Memory B cell (primary cell): Measurements from ENCODE around the gene MDFIC.

Experiments used
- ATAC-seq: fragments of 150-1000 bp; cut with Tn5 transposase; 2 replicates; pipeline ENCODE4 v1.10.0; 2021; ENCODE audit warnings: low read depth, mild to moderate bottlenecking, moderate library complexity
- DNase-seq, 2 donors: peaks; one replicate each; pipeline ENCODE4 v3.0.0; 2022; ENCODE audit warnings: low spot score in 2 of 2
- H3K27ac Mint-ChIP-seq: one replicate; pipeline ENCODE4 v1.8.0; 2022; ENCODE audit warnings: mild to moderate bottlenecking, moderate library complexity, mixed read lengths
- H3K27me3 Mint-ChIP-seq: one replicate; pipeline ENCODE4 v1.8.0; 2022; ENCODE audit warnings: mixed read lengths
- H3K36me3 Mint-ChIP-seq: one replicate; pipeline ENCODE4 v1.8.0; 2022; ENCODE audit warnings: mild to moderate bottlenecking, mixed read lengths
- H3K4me1 Mint-ChIP-seq: one replicate; pipeline ENCODE4 v1.8.0; 2022; ENCODE audit warnings: mixed read lengths
- H3K4me3 Mint-ChIP-seq: one replicate; pipeline ENCODE4 v1.8.0; 2022; ENCODE audit warnings: mild to moderate bottlenecking, moderate library complexity, mixed read lengths
- H3K9me3 Mint-ChIP-seq: one replicate; pipeline ENCODE4 v1.8.0; 2022; ENCODE audit warnings: mixed read lengths

Gene MDFIC

DNA sequence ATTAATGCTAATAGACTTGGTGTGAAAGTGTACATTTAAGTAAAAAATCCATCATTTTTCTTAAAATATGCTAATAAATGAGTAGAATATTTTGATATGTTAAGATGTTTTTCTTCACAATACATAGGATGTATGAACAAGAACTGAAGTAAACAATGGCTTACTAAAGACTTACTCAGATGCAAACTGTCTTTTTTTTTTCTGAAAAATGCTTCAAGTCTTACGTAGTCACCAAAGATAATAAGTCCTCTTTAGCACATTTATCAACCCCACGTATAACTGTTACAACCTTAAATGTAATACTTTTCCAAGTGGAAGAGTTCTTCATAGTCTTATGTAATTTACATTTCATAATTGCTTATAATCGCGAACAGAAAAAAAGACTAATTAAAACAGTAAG lies 54.8 kb downstream of the MDFIC start:
- H3K4me1 Mint-ChIP-seq, result peaks cover 49% of the 10 kb centered on the region
- no peak overlapping the region for H3K27ac Mint-ChIP-seq
- ATAC-seq, result no peak
- no peak for DNase-seq
- peaks cover 15% of the 10 kb centered on the region for H3K36me3 Mint-ChIP-seq
- H3K27me3 Mint-ChIP-seq, result no peaks in the 10 kb centered on the region
- no peak overlapping the region for H3K4me3 Mint-ChIP-seq
- H3K9me3 Mint-ChIP-seq, result no peaks in the 10 kb centered on the region

DNA sequence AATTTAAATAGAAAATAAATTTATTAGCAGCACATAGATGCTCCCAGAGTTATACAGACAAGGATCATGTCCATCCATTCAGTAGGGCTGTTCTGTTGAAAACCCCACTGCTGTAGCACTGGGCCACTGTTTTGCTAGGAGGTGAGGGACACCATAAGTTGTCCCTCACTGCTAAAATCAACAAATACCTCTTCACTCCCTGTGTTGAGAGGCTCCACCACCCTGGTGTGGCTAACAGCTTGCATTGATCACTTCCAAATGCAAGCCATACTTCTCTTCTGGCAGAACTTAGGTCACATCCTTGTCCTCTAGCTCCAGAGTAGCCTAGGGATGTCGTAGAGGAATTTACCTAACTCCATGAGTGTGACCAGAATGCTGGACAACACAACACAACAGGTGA lies 55.4 kb downstream of the MDFIC start:
- H3K9me3 Mint-ChIP-seq, result no peaks in the 10 kb centered on the region
- peaks cover 18% of the 10 kb centered on the region for H3K36me3 Mint-ChIP-seq
- H3K27ac Mint-ChIP-seq, result no peak overlapping the region
- H3K27me3 Mint-ChIP-seq, result no peaks in the 10 kb centered on the region
- H3K4me3 Mint-ChIP-seq, result no peak overlapping the region
- H3K4me1 Mint-ChIP-seq, result peaks cover 44% of the 10 kb centered on the region
- ATAC-seq (no peak), DNase-seq (no peak)

DNA sequence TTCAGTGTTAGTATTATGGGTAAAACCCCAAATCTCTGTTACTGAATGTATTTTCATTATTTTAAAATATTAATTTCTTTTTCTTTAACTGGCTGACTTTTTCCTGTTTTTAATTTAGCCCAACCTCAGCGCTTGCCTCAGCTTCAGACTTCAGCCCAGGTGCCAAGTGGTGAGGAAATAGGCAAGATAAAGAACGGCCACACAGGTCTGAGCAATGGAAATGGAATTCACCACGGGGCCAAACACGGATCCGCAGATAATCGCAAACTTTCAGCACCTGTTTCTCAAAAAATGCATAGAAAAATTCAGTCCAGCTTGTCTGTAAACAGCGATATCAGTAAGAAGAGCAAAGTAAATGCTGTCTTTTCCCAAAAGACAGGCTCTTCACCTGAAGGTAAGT lies 57.5 kb downstream of the MDFIC start:
- Mint-ChIP-seq H3K27me3 (no peaks in the 10 kb centered on the region), H3K27ac (peak overlapping the region; percentile 41), H3K4me1 (peaks cover 32% of the 10 kb centered on the region), H3K36me3 (peaks cover 24% of the 10 kb centered on the region), H3K4me3 (no peak overlapping the region), H3K9me3 (no peaks in the 10 kb centered on the region)
- DNase-seq (no peak), ATAC-seq (no peak)

DNA sequence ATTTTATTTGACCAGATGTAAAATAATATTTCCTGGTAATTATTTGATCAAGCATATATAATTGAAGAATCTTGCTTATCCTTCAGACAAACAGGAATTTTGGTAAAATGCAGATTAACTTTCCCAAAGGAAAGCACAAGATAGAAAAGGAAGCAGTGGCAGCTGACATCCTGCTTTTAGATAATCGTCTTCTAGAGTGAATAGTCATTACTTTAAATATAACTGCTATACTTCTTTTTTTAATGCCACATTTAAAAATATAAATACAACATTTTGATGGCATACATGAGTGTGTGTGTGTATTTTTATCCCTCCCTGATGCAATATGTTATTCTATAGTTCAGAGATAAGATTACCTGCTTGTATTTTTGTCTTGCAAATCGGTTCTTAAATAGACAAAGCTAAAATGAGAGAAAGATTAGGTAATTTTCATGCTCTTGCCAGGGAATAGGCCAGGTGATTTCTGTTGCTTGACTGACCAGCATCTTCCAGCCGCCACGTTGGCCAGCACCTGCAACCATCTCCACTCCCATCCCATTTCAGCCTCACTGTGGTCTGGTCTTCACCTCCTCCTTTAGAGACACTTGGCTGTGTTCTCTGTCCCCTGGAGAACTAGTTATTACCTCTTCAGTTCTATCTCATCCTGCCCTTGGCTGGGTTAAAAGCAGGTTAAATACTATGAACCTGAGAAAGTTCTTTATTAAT lies 58.1 kb downstream of the MDFIC start:
- Mint-ChIP-seq H3K27ac (peak overlapping the region; percentile 48), H3K27me3 (no peaks in the 10 kb centered on the region), H3K4me1 (peaks cover 30% of the 10 kb centered on the region), H3K36me3 (peaks cover 24% of the 10 kb centered on the region), H3K4me3 (no peak overlapping the region), H3K9me3 (no peaks in the 10 kb centered on the region)
- DNase-seq (no peak), ATAC-seq (no peak)

DNA sequence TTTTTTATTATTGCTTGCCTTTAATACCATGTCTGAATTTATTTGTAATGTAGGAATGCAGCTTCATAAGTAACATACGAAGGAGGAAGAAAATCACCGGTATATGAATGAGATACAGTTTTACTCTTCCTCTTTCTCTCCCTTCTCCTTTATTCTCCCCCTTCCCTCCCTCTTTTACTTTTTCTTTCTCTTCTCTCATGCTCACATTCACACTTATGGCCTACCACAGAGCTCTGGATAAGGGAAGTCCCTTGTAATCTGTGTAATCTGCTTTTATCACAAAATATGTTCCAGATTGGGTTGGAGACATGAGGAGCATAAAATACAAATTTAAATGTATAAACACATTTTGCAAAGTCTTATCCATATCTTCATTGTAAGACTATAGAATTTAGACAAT lies 59.4 kb downstream of the MDFIC start:
- Mint-ChIP-seq H3K9me3 (no peaks in the 10 kb centered on the region), H3K4me1 (peaks cover 26% of the 10 kb centered on the region), H3K27me3 (no peaks in the 10 kb centered on the region), H3K27ac (peak overlapping the region; percentile 21), H3K4me3 (no peak overlapping the region), H3K36me3 (peaks cover 29% of the 10 kb centered on the region)
- DNase-seq, result no peak
- no peak for ATAC-seq

DNA sequence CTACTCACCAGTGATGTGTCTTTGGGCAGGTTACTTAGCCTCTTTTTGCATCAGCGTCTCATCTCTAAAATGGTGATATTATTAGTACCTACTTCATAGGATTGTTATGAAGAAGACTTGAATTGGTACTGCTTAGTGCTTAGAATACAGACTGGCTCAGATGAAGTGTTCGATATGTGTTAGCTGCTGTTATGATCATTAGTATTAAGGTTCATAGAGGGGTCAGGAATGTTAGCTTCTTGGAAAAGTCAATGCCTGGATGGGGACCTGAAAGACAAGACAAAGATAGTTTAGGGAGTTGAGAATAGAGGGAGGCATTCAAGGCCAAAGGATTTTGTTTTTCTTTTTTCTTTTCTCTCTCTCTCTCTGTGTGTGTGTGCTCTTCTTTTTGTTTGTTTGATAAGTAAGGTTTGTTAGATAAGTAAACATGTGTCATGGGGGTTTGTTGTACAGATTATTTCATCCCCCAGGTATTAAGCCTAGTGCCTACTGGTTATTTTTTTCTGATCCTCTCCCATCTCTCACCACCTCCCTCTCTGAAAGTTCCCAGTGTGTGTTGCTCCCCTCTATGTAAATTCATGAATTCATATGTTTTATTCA lies 63.3 kb downstream of the MDFIC start:
- peaks cover 21% of the 10 kb centered on the region for H3K4me1 Mint-ChIP-seq
- H3K9me3 Mint-ChIP-seq, result no peaks in the 10 kb centered on the region
- ATAC-seq (no peak), DNase-seq (no peak)
- no peak overlapping the region for H3K4me3 Mint-ChIP-seq
- H3K27ac Mint-ChIP-seq, result peak overlapping the region; percentile 31
- no peaks in the 10 kb centered on the region for H3K27me3 Mint-ChIP-seq
- H3K36me3 Mint-ChIP-seq, result peaks cover 31% of the 10 kb centered on the region

DNA sequence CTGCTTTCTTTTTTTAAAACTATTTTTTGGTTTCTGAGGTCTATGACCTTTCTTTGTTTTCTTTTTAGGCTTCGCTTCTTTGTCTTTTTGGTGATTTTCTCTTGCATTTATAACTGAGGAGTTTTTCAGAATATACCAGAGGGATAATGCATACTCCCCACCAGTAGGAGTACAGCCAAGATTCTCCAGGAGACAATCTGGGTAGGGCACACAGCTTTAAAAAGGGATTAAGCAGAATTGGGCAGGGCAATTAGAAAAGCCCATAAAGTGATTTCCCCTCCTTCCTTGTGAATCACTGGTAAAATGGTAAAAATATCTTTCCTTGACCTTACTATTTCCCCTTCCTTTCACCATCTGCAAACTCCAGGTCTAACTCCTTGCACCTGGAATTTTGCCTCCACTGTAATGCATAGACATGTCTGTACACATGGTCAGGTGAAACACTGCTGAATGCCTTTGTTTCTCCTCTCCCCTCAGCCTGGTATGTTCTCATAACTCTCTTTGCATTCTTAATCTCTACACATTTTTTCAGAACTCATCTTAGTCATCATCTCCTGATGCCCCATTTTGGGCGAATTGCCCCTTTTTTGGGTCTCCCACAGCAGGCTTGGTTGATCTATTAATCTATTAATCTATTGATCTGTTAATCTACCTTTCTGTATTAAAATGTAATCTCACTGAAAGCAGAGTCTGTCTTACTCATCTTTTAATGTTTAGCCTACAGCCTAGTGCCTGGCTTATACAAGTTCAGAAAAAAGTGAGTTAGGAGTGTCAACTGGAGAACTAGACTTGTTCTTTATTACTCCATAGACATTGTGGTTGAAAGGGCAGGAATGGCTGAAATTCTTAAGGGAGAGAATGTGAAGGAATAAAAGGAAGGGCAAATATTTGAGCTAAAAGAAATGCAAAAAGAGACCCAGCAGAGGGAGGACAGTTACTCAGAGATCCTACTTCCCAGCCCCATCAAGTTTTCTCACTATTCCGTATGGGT lies 64.6 kb downstream of the MDFIC start:
- H3K9me3 Mint-ChIP-seq, result peaks cover 2% of the 10 kb centered on the region
- DNase-seq, result no peak
- H3K27me3 Mint-ChIP-seq, result no peaks in the 10 kb centered on the region
- H3K4me1 Mint-ChIP-seq, result peaks cover 11% of the 10 kb centered on the region
- peak overlapping the region; percentile 60 for H3K27ac Mint-ChIP-seq
- H3K36me3 Mint-ChIP-seq, result peaks cover 25% of the 10 kb centered on the region
- no peak overlapping the region for H3K4me3 Mint-ChIP-seq
- ATAC-seq, result no peak

DNA sequence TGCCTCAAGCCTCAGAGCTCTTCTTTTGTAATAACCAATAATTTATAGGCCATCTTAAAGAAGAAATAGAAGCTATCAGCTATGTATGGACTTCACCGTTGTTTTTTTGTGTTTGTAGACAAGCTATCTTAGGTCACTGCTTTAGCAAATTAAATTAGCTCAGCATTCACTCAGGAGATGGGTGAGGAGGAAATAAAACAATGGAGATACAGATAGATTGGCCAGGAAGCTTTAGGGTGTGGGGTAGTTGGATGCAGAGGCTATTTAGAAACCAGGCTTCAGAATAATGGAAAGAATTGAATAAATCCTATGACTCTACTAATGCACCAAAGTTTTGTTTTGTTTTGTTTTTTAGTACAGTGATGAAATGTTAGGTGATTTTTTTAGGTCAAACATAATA lies 66.1 kb downstream of the MDFIC start:
- no peaks in the 10 kb centered on the region for H3K27me3 Mint-ChIP-seq

DNA sequence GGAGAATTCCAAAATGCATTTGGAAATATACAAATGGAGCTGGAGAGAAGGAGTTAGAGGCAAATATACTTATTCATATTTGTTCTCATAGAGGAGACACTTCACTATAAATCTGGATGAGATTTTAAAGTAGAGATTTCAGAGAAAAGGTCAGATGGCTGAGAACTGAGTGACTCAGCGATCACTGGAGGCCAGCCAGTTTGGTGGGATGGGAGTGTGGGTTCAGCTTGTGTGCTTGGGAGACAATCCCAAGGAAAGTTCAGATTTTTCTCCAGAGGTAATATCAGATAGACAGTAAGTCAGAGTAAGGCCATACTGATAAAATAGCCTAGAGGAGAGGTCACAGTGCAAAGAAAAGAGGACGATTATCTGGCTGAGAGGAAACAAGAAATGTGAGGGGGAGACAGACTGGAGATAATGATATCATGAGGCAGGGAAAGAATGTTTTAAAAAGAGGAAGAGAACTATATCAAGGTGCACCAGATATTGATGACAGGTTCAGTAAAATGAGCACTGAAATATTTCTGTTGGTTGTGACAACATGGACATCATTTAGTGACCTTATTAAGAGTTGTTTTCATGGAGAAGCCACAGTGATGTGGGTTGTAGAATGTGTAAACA lies 67.0 kb downstream of the MDFIC start:
- Mint-ChIP-seq H3K27ac (no peak overlapping the region), H3K27me3 (no peaks in the 10 kb centered on the region), H3K4me1 (peaks cover 20% of the 10 kb centered on the region), H3K4me3 (no peak overlapping the region), H3K36me3 (peaks cover 24% of the 10 kb centered on the region), H3K9me3 (peaks cover 2% of the 10 kb centered on the region)
- ATAC-seq (no peak), DNase-seq (no peak)

More for the DNA sequence above, 66.1 kb downstream of the MDFIC start:
- H3K4me3 Mint-ChIP-seq, result no peak overlapping the region
- no peak for ATAC-seq
- peaks cover 18% of the 10 kb centered on the region for H3K36me3 Mint-ChIP-seq
- no peak for DNase-seq
- no peak overlapping the region for H3K27ac Mint-ChIP-seq
- peaks cover 13% of the 10 kb centered on the region for H3K4me1 Mint-ChIP-seq
- H3K9me3 Mint-ChIP-seq, result peaks cover 2% of the 10 kb centered on the region

DNA sequence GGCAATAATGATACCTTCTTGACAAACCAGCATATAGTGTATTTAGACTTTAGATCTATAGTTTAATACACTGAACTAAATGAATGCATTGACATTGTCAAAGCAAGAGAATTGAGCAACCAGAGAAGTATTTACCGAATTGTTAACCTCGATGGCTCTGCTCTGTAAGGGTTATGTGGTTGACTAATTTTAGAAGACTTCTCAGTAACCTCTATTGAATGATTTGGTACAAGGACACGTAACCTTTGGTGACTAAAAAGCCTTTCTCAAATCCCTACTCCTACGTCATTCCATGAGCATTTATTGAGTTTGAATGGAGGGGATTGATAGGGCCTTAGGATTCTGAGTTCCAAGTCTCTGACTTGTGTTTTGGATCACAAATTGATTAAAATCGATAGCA lies 67.6 kb downstream of the MDFIC start:
- H3K4me3 Mint-ChIP-seq, result no peak overlapping the region
- DNase-seq, result no peak
- H3K36me3 Mint-ChIP-seq, result peaks cover 23% of the 10 kb centered on the region
- H3K27me3 Mint-ChIP-seq, result no peaks in the 10 kb centered on the region
- no peak overlapping the region for H3K27ac Mint-ChIP-seq
- peaks cover 23% of the 10 kb centered on the region for H3K4me1 Mint-ChIP-seq
- H3K9me3 Mint-ChIP-seq, result peaks cover 2% of the 10 kb centered on the region
- no peak for ATAC-seq

DNA sequence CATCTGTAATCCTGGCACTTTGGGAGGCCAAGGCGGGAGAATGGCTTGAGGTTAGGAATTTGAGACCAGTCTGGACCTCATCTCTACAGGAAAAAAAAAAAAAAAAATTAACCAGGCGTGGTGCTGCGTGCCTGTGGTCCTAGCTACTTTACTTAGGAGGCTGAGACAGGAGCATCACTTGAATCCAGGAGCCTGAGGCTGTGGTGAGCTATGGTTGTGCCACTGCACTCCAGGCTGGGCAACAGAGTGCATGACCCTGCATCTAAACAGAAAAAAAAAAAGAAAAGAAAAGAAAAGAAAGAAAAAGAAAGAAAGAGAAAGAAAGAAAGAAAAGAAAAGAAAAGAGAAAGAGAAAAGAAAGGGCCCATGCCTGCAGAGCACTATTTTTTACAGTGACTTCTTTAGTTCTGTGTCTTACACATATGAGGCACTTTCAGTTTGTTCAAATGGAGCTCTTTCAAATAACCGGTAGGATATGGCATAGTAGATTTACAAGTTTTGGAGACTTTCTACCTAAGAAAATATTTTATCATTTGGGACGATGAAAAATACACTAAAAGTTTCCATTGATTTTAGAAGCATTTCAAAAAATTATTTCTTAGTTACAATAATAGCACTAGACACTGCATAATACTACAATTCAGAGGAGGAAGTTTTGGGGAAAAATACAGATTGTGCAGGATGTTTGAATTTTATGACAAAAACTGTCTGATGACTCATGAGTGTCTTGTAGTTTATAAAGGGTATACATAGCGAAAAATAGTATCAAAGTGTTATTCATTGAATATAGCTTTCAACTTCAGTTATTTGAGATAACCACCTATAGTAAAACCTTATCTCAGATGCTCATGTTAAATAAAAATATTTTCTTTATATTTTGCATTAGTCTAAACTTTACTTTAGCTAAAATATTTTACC lies 75.9 kb downstream of the MDFIC start:
- no peak for ATAC-seq
- DNase-seq, result no peak
- no peak overlapping the region for H3K4me3 Mint-ChIP-seq
- H3K36me3 Mint-ChIP-seq, result peaks cover 38% of the 10 kb centered on the region
- H3K27ac Mint-ChIP-seq, result peak overlapping the region; percentile 45
- no peaks in the 10 kb centered on the region for H3K9me3 Mint-ChIP-seq
- H3K27me3 Mint-ChIP-seq, result no peaks in the 10 kb centered on the region
- peaks cover 32% of the 10 kb centered on the region for H3K4me1 Mint-ChIP-seq

DNA sequence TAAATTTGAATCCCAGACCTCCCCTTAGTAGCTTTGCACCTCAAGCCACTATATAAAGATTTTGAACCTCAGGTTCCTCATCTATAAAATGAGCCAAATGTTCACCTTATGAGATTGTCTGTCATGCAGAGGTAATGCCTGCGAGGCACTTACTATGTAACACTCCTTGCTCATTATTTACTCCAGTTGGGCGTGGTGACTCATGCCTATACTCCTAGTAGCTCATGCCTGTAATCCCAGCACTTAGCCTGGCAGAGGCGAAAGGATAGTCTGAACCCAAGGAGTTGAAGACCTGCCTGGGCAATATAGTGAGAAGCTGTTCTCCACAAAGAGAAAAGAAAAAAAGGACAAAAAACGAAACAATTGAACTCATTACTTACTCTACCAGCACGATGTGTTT lies 82.2 kb downstream of the MDFIC start:
- Mint-ChIP-seq H3K4me1 (peaks cover 35% of the 10 kb centered on the region), H3K27me3 (no peaks in the 10 kb centered on the region)
- DNase-seq, result no peak

DNA sequence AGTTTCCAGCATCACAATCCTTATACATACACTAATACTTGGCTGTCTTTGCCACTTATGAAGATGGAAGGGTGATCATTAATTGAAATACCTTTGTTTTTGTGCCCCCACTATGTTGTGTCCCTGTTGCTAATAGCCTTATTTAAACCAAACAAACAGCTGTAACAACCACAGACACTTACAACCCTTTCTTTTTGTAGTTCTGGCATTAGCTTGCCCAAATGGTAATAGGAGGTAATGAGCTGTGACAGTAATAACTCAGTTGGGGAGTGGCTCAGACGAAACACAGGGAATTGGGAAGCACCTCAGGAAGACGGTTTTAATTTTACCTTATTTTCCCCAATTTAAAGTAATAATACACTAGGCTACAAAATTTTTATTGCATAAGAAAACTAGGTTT lies 83.4 kb downstream of the MDFIC start:
- no peak for DNase-seq
- peaks cover 18% of the 10 kb centered on the region for H3K36me3 Mint-ChIP-seq
- H3K9me3 Mint-ChIP-seq, result no peaks in the 10 kb centered on the region
- no peaks in the 10 kb centered on the region for H3K27me3 Mint-ChIP-seq
- ATAC-seq, result no peak
- H3K27ac Mint-ChIP-seq, result peak overlapping the region; percentile 79
- no peak overlapping the region for H3K4me3 Mint-ChIP-seq
- peaks cover 43% of the 10 kb centered on the region for H3K4me1 Mint-ChIP-seq

More for the DNA sequence above, 82.2 kb downstream of the MDFIC start:
- H3K4me3 Mint-ChIP-seq, result no peak overlapping the region
- no peaks in the 10 kb centered on the region for H3K9me3 Mint-ChIP-seq
- H3K36me3 Mint-ChIP-seq, result peaks cover 18% of the 10 kb centered on the region
- H3K27ac Mint-ChIP-seq, result peak overlapping the region; percentile 79
- no peak for ATAC-seq
